Lower lobe of right lung (tissue), 2 donors: Measurements from ENCODE around the gene PALS1. TPM values are rescaled to one million over a fixed set of nuclear protein-coding genes. Genes with fewer than 3 reads are reported as not detected.

Source experiments
- ATAC-seq, 2 donors: fragments of 200-7000 bp; cut with Tn5 transposase; one replicate each; pipeline ENCODE4 v1.9.1; 2020 to 2022; ENCODE audit warnings: mild to moderate bottlenecking in 2 of 2, moderate library complexity in 2 of 2
- DNase-seq: peaks from one replicate; pipeline ENCODE4 v3.0.0-alpha.2; 2020
- H3K27ac ChIP-seq: fragments of 200-600 bp; one replicate; pipeline ENCODE4 v1.8.0; 2022
- H3K27me3 ChIP-seq: fragments of 200-600 bp; one replicate; pipeline ENCODE4 v1.8.0; 2022; ENCODE audit warnings: low read depth
- H3K36me3 ChIP-seq: fragments of 200-600 bp; one replicate; pipeline ENCODE4 v1.8.0; 2022; ENCODE audit warnings: mild to moderate bottlenecking
- H3K4me1 ChIP-seq: fragments of 200-600 bp; one replicate; pipeline ENCODE4 v1.8.0; 2022
- H3K4me3 ChIP-seq: fragments of 200-600 bp; one replicate; pipeline ENCODE4 v1.8.0; 2022; ENCODE audit warnings: mild to moderate bottlenecking
- H3K9me3 ChIP-seq: fragments of 200-600 bp; one replicate; pipeline ENCODE4 v1.8.0; 2022
- CTCF ChIP-seq: fragments of 200-600 bp; IDR thresholded peaks from one replicate; pipeline ENCODE4 v1.8.0; 2022; ENCODE audit warnings: antibody characterized with exemption, mild to moderate bottlenecking
- intact Hi-C: fragments of 100-400 bp; cut with DNase I; formaldehyde crosslinking; loops from one replicate; pipeline ENCODE4 v1.11.0; 2022
- total RNA-seq: library from RNA; stranded (reverse); fragmentation: NEBNext Ultra II Directional; extraction: Animal tissue kit (Norgen Biotek cat#: 25700); gene quantifications from one replicate; pipeline ENCODE4 v1.2.1, GENCODE V29; 2021
- donor health status: DM: no; HTN: yes; CAD: no; lungs with severe emphysema.

Gene PALS1
- total RNA-seq, 1 donor from 2014 or later: 29.1 TPM

DNA sequence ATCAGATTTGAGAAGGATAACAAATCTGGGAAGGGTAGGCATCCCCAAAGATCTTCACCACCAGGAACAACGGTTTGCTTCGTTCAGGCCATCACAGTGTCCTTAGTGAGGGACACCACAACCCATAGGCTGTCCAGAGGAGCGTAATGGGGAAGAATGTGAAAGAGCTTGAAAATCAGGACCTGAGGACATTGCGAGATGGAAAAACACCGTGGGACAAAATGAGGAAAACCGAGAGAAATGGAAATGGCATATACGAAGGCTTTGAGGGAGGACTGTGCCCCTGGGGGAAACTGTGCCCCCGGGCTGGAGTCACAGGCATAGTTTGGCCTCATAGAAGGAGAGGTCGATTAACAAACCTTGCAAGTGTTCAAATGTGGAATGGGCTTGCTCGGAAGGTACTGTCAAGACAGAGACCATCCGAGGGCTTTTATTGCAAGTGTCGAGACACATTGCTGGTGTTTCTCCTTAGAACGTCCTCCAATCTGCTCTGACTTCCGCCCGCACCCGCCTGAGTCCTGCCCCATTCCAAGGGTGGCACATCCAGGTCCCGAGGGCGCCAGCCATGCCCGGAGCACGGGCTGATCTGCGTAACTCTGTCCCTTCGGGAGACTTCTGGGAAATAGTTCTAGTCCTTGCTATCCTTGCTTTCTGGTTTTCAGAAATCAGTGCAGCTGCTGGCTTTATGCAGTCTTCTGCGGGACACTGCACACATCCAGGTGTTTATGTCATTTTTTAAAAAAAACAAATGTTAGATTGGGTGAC lies 885 bp upstream of the PALS1 start:
- Histone ChIP-seq H3K27ac (peak overlapping the region; percentile 97), H3K4me3 (peak overlapping the region; percentile 88), H3K36me3 (no peaks in the 10 kb centered on the region), H3K4me1 (peaks cover 9% of the 10 kb centered on the region), H3K27me3 (no peaks in the 10 kb centered on the region), H3K9me3 (no peaks in the 10 kb centered on the region)
- ATAC-seq (peak; percentile 74 to 75), DNase-seq (peak; percentile 82)
- intact Hi-C loops: no loop called here
- no peak for TF ChIP-seq CTCF

DNA sequence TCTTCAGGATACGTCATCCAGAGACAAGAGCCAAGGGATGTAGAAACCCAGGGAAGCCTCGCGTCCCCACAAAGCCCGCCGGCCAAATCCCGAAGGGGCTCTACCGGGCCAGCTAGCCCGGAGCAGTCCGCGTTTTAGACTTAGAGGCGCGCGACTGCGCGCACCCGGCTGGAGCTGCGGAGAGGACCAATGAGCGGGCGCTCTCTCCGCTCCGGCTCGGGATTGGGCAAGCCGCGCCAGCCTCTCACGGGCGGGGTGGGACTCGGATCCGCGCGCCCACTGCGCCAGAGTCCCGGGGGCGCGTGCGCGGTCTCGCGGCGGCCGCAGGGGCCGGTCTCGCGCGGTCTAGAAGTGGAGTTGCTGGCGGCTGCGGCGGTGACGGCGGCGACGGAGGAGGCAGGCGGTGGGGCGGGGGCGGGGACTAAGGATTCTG lies 241 bp upstream of the PALS1 start:
- peaks cover 9% of the 10 kb centered on the region for H3K4me1 ChIP-seq
- TF ChIP-seq CTCF: no peak
- H3K4me3 ChIP-seq: peak overlapping the region; percentile 88
- ATAC-seq: peak; percentile 97 to 99
- H3K27ac ChIP-seq: peak overlapping the region; percentile 97
- DNase-seq: peak; percentile 98
- H3K9me3 ChIP-seq: no peaks in the 10 kb centered on the region
- H3K27me3 ChIP-seq: no peaks in the 10 kb centered on the region
- intact Hi-C loops: no loop called here
- H3K36me3 ChIP-seq: no peaks in the 10 kb centered on the region

DNA sequence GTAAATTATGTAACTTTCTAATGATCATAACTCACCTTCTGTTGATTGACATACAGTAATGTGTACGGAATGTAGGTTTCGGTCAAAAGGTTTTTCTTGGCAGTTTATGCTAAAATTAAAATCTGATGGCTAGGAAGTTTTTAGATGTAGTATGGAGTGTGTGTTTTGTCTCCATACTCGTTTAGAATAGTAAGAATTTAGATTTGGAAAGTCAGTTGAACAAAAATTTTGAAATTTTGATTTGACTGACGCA lies 859 bp downstream of the PALS1 start:
- no peak for ATAC-seq
- intact Hi-C loops: no loop called here
- H3K4me3 ChIP-seq: peak overlapping the region; percentile 88

GRCh38 chr14:67245104-67245503 lies 3.9 kb downstream of the PALS1 start:
- intact Hi-C loops: no loop called here
- no peaks in the 10 kb centered on the region for H3K36me3 ChIP-seq
- H3K4me3 ChIP-seq: no peak overlapping the region
- no peaks in the 10 kb centered on the region for H3K27me3 ChIP-seq
- ATAC-seq (no peak), DNase-seq (no peak)
- TF ChIP-seq CTCF: no peak
- peaks cover 9% of the 10 kb centered on the region for H3K4me1 ChIP-seq
- H3K27ac ChIP-seq: no peak overlapping the region
- no peaks in the 10 kb centered on the region for H3K9me3 ChIP-seq

More for the DNA sequence above, 859 bp downstream of the PALS1 start:
- Histone ChIP-seq H3K27me3 (no peaks in the 10 kb centered on the region), H3K4me1 (peaks cover 9% of the 10 kb centered on the region), H3K36me3 (no peaks in the 10 kb centered on the region), H3K27ac (peak overlapping the region; percentile 97), H3K9me3 (no peaks in the 10 kb centered on the region)
- DNase-seq: no peak
- TF ChIP-seq CTCF: no peak

DNA sequence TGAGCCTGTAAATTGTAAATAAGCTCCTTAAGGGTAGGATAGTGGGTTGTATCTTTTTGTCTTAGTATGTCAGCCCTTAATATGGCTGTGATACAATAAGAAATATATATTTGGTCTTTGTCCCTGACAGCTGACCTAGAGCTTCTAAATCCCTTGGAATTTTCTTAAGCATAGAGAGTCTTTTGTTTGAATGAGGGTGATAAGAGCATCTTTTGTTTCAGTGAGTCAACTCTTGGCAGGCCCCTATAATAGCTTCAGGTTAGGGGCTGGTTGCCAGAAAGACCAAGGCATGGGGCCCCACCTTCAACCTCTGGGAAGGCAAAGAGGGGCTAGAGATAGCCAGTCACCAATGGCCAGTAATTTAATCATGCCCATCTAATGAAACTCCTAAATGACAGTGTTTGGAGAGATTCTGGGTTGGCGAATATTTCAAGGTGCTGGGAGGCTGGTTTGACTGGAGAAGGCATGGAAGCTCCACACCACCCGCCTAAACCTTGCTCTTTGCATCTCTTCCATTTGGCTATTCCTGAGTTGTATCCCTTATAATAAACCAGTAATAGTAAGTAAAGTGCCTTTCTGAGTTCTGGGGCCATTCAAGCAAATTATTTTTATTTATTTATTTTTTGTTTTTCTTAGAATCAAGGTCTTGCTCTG lies 10.5 kb downstream of the PALS1 start:
- TF ChIP-seq CTCF: no peak

More for the DNA sequence above, 10.5 kb downstream of the PALS1 start:
- intact Hi-C loops: no loop called here
- no peaks in the 10 kb centered on the region for H3K4me1 ChIP-seq
- no peaks in the 10 kb centered on the region for H3K36me3 ChIP-seq
- no peak overlapping the region for H3K27ac ChIP-seq
- ATAC-seq: no peak
- no peaks in the 10 kb centered on the region for H3K9me3 ChIP-seq
- no peak for DNase-seq
- H3K27me3 ChIP-seq: no peaks in the 10 kb centered on the region
- no peak overlapping the region for H3K4me3 ChIP-seq
